Activated T-helper 1 cell treated with anti-CD3 and anti-CD28 coated beads, Interleukin-2, amount 50 U/mL, for 16 hours (primary cell): Measurements from ENCODE around the gene CUX1.
"Not testable (repeated sequence)": the region's sequence is repeated elsewhere in the genome, so short reads cannot be mapped to it uniquely, and the experiment has no call there.

ENCODE experiments used
- DNase-seq, 2 donors: peaks; one replicate each; pipeline ENCODE4 v3.0.0-alpha.2; 2020; ENCODE audit warnings: low read depth in 1 of 2, low spot score in 1 of 2

The CUX1 gene

DNA sequence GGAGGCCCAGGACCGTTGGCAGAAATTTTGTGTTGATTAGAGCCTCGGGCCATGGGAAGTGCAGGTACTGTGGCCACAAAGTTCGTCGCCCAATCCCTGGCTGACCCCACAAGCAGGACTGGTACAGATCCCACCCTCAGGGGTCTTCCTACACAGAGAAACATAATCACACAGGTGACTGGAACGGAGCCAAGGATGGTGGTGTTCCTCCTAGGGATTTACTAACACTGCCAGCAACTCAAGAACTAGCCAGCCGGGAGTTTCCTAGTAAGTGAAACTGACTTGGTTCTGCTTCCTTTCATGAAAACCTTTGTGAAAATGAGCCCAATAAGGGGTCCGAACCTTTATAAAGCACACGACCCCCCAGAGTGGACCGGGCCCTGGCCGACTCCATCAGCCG, 5.7 kb downstream of the CUX1 start:
- no peak for DNase-seq

GRCh38 chr7:101823596-101823995, 6.2 kb downstream of the CUX1 start:
- no peak for DNase-seq

DNA sequence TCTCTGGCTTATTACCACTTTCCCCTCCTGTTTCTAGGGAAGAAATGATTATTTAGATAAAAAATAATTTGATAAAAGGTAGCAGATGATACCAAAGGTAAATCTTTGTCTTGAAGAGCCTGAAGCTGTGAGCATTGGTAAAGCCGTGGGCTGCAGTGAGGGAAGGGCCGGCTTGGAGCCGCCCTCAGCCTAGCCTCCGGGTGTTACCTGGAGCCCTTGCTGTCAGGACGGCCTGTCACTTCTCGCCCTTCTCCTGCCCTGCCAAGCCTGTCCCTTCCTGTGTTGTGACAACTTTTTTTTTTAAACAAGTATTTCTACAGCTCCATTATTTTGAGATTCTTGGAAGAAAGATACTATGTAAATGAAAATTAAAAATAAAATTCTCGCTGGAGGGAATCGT, 7.0 kb downstream of the CUX1 start:
- no peak for DNase-seq

GRCh38 chr7:101826081-101826835, 8.8 kb downstream of the CUX1 start:
- no peak for DNase-seq

DNA sequence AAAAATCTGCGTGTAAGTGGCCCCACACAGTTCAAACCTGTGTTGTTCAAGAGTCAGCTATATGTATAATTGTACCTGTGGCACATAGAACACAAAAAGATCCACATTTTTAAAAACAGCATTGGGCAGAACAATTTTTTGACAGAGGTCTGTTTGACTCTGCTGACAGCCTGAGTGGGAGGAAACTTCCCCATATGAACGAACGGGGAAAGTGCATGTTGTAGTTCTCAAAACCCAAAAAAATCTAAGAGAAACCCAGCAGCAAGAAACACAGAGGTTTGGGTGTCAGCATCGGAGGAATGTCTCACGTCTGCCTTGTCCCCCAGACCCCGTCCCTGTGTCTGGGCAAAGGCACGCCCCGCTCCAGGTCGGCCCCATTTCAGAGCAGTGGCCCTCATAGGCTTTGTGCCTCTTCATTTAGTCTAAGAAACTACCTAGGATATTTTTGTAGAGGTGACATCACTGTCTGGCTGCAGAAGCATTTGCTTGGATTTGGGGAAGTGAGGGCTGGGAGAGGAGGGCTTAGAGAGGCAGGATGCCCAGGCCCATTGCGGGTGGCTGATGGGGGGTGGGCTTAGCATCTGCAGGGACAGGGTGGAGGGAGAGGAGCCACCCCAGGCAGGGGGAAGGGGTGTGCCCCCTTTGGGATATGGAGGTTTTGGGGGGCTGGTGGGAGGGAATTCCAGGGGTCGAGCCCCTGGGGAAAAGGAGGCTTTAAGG, 11.0 kb downstream of the CUX1 start:
- no peak for DNase-seq

GRCh38 chr7:101829374-101829773, 11.9 kb downstream of the CUX1 start:
- DNase-seq: no peak

GRCh38 chr7:101829821-101830220, 12.4 kb downstream of the CUX1 start:
- DNase-seq: no peak

DNA sequence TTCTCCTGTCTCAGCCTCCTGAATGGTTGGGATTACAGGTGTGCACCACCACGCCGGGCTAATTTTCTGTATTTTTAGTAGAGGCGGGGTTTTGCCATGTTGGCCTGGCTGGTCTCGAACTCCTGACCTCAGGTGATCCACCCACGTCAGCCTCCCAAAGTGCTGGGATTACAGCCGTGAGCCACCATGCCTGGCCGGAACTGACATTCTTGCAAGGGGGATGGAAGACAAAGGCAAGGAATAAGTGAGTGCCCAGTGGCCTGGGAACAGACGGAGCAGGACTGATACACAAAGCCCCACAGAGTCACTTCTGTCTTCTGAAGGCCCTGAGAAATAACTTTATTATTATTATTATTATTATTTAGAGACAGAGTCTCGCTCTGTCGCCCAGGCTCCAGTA, 14.0 kb downstream of the CUX1 start:
- not testable (repeated sequence) for DNase-seq

GRCh38 chr7:101832205-101832631, 14.8 kb downstream of the CUX1 start:
- no peak for DNase-seq

DNA sequence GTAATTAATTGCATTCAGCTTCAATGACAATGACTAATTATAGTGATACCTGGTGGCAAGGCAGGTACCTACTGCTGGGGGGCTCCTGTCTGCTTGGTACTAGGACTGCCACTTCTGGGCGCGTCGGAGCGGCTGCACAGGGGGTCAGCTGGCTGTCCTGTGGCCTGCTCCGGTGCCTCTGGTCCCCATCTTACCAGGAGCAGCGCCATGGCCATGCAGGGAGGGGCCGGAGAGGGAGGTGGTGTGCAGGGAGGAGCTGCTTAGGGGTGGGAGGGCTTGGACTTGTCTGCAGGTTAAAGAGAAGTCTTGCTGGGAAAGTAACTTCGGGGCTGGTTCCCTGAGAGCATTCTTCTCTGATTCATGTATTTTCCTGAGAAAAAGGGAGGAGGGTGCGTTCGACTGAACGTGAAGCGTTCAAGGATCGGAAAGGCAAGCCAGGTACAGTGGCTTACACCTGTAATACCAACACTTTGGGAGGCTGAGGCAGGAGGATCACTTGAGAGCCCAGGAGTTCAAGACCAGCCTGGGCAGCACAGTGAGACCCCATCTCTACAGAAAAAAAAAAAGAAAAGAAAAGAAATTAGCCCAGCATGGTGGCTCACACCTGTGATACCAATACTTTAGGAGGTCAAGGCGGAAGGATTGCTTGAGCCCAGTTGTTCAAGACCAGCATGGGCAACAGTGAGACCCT, 15.4 kb downstream of the CUX1 start:
- no peak for DNase-seq

DNA sequence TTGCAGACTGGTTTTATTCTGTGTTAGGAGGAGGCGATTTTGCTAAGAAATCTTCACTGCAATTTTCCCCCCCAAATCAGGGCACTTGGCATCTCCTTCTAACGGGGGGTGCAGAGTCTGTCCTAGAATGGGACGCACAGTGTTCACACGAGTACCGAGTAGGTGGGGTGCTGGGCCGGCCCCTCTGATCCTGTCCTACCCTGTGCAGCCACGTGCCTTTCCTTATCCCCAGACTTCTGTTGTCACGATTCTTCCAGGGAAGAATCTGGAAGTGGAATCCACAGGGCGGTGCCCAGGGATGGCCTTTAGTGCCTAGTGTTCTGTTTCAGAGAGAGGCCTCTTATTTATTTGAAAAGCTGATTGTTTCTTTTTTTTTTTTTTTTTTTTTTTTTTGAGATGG, 16.4 kb downstream of the CUX1 start:
- no peak for DNase-seq

GRCh38 chr7:101835136-101835535, 17.7 kb downstream of the CUX1 start:
- no peak for DNase-seq

DNA sequence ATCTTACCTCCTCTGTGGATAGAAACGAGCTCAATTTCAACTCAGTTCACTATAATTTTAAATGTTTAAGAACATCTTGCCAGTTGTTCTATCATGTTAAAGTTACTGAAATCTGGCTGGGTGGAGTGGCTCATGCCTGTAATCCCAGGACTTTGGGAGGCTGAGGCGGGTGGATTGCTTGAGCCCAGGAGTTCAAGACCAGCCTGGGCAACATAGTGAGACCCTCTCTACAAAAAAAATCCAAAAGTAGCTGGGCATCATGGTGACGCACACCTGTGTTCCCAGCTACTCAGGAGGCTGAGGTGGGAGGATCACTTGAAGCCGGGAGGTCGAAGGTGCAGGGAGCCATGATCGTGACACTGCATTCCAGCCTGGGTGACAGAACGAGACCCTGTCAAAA, 20.0 kb downstream of the CUX1 start:
- DNase-seq: not testable (repeated sequence)

DNA sequence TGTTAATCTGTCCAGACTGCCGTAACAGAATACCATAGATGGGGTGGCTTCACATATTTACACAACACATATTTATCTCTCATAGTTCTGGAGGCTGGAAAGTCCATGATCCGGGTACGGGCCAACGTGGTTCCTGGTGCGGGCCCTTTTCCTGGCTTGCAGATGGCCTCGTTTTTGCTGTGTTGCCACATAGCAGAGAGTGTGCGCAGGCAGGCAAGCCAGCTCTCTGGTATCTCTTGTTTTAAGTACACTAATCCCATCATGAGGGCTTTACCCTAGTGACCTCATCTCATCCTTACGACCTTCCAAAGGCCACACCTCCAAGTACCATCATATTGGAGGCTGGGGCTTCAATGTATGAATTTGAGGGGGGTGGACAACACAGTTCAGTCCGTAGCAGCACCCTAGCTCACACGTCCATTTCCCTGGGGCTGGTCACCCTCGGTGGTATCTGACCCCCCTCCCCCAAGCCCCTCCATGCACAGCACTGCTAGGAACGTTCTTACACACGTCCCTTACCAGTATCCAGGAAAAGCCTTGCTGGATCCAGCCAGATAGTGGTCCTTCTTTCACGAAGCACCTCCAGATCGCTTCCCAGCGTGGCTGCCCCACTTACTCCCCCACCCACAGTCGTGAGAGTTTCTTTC, 21.5 kb downstream of the CUX1 start:
- DNase-seq: no peak

- DNase-seq: no peak
Observed at GRCh38 chr7:101841328-101841727, 23.9 kb downstream of the CUX1 start.

GRCh38 chr7:101843293-101844271, 26.2 kb downstream of the CUX1 start:
- no peak for DNase-seq

DNA sequence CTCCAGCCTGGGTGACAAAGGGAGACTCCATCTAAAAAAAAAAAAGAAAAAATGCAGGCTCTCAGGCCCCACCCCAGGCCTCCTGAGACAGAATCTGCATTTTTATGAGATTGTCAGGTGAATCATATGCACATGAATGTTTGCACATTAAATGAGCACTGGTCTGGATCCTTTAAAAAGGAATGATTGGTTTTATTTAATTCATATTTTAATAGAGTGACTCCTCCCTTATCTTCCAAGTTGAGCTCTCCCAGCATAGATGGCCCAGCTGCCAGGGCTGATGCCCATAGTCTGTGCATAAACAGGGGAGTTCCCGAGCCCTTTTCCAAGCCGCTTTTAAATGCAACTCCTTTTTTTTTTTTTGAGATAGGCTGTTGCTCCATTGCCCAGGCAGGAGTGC, 28.5 kb downstream of the CUX1 start:
- no peak for DNase-seq

GRCh38 chr7:101846800-101847538, 29.5 kb downstream of the CUX1 start:
- DNase-seq: no peak

DNA sequence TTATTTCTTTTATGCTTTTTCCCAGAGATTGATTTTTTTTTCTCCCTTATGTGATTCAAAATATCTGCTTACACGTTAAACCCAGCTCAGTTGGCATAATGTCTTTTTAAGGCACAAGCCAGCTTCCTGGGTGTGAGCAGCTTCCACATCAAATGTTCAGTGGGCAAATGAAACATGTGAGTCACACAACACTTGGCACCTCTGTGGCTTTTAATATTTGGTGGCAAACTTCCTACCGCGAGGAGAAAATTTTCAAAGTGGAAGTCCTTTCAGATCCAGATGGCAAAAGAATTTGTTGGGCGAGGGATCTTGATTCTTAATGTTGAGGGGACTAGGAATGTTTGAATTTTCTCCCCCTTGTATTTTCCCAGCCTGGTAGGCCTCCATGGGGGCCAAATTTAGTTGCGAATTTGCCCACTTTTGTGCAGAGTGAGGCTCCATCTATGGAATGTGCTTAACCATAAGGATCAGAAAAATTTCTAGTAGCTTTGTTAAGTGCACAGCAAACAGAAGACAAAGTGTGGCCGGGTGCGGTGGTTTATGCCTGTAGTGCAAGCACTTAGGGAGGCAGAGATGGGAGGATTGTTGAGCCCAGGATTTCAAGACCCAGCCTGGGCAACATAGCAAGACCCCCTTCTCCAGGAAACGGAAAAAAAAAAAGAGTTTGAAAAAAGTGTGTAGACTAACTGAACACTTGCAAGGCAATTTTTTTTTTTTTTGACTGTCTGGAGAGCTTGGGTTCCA, 31.0 kb downstream of the CUX1 start:
- no peak for DNase-seq
